H7 (cell line): Measurements from ENCODE around the gene SLC1A2. TPM values are rescaled to one million over a fixed set of nuclear protein-coding genes. Genes with fewer than 3 reads are reported as not detected.
A peak's percentile ranks its signal among the peaks of the same experiment; 100 is the strongest.

Experiments
- DNase-seq: peaks from one replicate; pipeline ENCODE4 v3.0.0; 2012
- H3K27me3 ChIP-seq: 2 replicates; pipeline ENCODE4 v1.6.0; 2011; ENCODE audit warnings: mild to moderate bottlenecking, low read length; ENCODE audit not compliant: control insufficient read depth, insufficient read depth
- H3K36me3 ChIP-seq: replicated peaks from 2 replicates; pipeline ENCODE4 v1.5.1; 2011; ENCODE audit warnings: low read length; ENCODE audit not compliant: control insufficient read depth, insufficient read depth
- H3K4me3 ChIP-seq: 2 replicates; pipeline ENCODE4 v1.5.1; 2011; ENCODE audit warnings: low read depth, mild to moderate bottlenecking, control low read depth, low read length, moderate library complexity; ENCODE audit not compliant: insufficient read depth
- total RNA-seq: library from RNA; depleted of rRNA; stranded (reverse); fragments of >200 nt; shearing (Covaris generic); gene quantifications from 2 replicates; pipeline ENCODE4 v1.2.3, GENCODE V29; 2014

Gene SLC1A2
- total RNA-seq, 1 experiment from 2014 or later = 1.0 TPM

DNA sequence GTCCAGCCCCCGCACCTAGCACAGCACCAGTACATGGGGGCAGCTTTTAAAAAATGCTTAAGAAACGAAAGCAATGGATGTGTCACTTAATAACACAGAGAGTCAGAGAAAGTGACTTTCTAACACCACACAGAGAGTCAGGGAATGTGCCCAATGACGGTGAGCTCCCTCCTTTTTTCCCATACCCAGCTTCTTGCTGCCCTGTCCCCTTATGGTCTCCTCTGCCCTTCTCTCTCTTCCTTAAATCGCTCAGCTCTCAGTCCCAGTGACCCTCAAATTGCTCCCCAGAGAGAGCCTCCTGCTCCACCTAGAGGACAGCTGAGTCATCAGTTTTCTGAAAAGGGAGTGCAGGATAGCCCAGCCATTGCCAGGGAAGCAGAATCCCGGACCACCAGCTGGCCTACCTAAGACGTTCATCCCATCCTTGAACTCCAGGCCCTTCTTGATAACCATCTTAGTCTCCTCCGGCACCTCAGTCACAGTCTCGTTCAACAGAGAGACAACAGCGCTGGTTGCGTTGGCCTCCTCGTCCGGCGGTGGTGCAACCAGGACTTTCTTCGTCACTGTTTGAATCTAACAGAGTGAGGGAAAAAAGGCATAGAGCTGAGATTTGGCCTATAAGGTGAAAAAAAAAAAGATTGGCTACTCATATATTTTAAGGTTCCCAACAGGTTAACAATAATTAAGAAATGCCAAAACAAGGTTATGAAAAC lies 113.5 kb downstream of the SLC1A2 start:
- H3K27me3 ChIP-seq = no peaks in the 10 kb centered on the region
- no peak overlapping the region for H3K4me3 ChIP-seq
- DNase-seq = peak; percentile 57
- no peaks in the 10 kb centered on the region for H3K36me3 ChIP-seq

DNA sequence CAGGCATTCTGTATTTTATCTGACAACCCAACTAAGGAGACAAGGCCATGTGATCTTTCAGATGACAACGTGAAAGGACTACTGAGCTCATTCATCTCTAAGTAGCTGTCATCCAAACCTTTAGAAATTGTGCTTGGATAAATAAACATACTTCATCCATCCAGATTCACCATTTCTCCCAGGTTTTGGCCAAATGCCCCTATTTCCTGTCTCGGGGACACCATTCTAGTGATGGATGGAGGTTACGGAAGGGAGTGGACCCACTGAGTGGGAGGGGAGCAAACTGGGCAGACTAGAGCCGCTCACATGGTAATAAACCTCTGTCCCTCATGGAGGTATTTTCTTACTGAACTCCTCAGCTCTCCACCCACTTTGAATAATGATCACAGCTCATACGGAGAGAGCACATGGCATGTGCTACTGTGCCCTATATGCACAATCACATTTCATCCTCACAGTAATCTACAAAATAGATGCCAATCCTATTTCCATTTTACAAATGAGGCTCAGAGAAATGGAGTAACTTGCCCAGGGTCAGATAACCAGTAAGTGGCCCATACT lies 114.4 kb downstream of the SLC1A2 start:
- no peak overlapping the region for H3K4me3 ChIP-seq
- DNase-seq = no peak
- no peaks in the 10 kb centered on the region for H3K36me3 ChIP-seq
- no peaks in the 10 kb centered on the region for H3K27me3 ChIP-seq

DNA sequence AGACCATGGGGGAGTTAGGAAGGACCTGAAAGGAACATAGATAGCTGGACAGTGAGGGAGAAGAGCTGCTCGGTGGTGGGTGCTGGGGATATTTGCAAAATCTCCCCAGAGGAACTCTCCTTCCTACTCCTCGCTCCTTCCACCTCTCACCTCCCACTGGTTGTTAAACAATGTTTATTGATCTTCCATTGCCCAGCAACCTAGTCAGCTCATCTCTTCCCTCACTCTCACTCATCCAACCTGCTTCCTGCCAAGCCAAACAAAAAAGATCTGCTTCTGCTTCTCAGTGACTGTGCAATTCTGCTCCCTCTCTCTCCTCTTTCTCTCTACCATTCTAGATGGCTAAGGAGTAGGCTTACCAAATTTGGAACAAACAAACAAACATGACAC lies 115.0 kb downstream of the SLC1A2 start:
- no peak for DNase-seq
- no peaks in the 10 kb centered on the region for H3K27me3 ChIP-seq
- H3K4me3 ChIP-seq = no peak overlapping the region
- H3K36me3 ChIP-seq = no peaks in the 10 kb centered on the region

DNA sequence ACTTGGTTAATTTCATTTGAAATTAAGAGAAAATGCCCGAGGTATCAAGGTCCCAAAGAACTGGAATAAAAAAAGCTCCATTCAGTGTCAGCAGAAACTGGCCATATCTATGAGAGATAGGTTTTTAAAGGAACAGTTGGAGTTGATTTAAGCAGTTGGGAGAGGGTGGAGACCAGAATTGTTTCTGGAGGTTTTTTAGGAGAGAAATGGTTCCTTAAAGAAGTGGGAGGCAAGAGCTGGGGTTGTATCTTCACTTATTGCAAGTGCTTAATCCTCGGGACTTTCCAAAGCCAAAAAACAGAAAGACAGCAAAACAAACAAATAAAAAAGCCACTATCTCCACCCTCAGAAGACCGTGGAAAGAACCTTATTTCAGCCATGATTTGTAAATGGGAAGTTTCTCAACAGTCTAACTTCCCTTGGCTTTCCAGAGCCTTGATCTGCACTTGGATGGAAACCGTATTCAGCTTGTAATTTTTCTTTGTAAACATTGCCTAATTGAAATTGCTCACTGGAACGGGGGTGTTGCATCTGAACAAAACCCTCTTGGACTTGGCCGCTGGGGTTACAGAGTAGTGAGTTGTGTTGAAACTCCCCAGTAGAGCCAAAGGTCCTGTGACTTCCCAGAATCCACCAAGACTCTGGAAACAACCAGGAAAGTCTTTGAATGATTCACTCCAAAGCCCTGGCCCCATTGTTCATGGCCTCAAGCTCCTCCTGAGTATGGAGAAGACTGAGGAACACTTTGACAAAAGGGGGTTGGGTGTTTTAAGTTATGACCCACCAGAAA lies 115.6 kb downstream of the SLC1A2 start:
- no peaks in the 10 kb centered on the region for H3K36me3 ChIP-seq
- no peak for DNase-seq
- H3K4me3 ChIP-seq = no peak overlapping the region
- no peaks in the 10 kb centered on the region for H3K27me3 ChIP-seq

DNA sequence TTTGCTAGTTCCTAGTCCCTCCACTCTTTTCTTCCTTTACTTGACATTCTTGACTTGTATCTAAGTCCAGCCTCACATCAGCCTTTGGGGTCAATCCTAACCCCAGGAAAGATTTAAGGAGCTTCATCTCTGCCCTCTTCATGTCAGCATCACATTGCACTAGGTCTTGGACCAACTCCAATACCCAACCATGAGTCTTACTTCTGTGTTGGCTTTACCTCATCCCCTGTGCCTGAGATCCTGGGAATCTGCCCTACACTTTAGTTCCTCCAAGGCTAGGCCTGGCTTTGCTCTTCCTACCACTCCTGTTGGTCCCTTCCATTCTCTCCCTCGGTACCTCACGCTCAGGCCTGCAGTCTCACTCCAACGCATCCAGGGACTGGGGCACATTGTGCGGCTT lies 117.0 kb downstream of the SLC1A2 start:
- DNase-seq = no peak
- Histone ChIP-seq H3K36me3 (no peaks in the 10 kb centered on the region), H3K4me3 (no peak overlapping the region), H3K27me3 (no peaks in the 10 kb centered on the region)

DNA sequence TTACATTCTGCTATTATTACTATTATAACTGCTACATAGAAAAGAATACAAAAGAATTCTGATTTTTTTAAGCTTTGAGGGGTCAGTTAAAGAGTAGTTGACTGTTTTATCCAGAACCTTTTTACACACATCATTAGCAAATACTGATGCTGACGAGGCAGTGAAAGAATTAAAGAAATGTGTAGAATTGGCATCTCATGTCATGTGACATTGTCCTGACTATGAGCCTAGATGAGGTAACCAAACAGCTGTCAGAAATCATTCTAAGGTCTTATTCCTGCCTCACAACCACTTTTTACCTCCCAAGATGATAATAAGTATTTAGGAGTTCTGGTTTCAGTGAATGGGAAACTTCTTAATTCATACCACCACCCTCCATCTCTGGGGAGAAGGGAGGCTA lies 121.0 kb downstream of the SLC1A2 start:
- DNase-seq = no peak
- Histone ChIP-seq H3K36me3 (no peaks in the 10 kb centered on the region), H3K27me3 (no peaks in the 10 kb centered on the region), H3K4me3 (no peak overlapping the region)

DNA sequence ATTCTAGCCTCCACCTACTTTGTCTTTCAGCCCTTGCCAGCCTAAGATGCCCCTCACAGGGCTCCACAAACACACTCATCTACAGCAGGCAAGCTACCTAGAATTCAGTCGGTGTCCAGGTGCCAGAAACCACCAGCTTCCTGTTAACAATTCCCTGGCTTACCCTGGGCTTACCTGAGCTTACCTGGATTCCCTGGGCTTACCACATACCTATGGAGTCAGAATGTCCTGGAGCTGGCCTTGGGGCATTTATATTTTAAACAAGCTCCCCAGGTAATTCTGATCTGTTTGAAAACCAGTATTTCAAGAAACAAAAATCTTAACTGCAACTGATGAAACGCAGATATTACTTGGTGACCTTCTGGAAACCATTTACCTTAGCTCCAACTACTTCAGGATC lies 123.6 kb downstream of the SLC1A2 start:
- Histone ChIP-seq H3K27me3 (no peaks in the 10 kb centered on the region), H3K4me3 (no peak overlapping the region), H3K36me3 (no peaks in the 10 kb centered on the region)
- DNase-seq = no peak

DNA sequence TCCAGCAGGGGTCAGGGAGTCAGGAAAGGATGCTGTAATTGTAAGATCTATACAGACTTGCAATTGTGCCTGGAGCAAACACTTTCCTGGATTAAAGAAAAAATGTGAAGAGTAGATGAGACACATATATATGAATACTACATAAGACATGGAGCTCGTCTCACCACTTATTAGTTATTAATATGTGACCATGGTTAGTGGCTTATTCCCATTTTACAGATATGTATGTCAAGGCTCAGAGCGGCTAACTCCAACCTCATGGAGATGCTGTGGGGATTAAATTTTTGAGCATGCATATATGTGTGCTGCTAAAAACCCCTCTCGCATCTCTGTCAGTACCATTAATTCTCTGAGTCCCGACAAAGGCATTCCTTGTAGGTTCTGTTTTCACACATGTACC lies 125.7 kb downstream of the SLC1A2 start:
- no peaks in the 10 kb centered on the region for H3K27me3 ChIP-seq
- no peak for DNase-seq
- no peaks in the 10 kb centered on the region for H3K36me3 ChIP-seq
- no peak overlapping the region for H3K4me3 ChIP-seq

DNA sequence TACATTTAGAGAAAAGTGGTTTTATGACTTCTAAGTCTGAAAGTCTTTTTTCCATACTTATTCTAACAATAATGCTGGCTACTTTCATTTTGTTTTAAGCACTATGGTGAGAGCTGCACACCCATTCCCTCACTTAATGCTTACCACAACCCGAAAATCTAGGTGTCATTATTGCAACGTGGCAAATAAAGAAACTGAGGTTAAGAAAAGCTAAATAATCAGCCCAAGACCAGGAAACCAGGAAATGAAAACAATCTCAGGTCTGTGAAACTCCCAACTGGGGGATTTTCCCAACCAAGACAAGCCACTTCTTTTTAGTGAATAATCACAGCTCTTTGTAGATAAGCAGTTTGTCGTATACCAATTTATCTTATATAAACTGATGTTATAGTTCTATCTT lies 126.3 kb downstream of the SLC1A2 start:
- Histone ChIP-seq H3K36me3 (no peaks in the 10 kb centered on the region), H3K27me3 (no peaks in the 10 kb centered on the region), H3K4me3 (no peak overlapping the region)
- DNase-seq = no peak

DNA sequence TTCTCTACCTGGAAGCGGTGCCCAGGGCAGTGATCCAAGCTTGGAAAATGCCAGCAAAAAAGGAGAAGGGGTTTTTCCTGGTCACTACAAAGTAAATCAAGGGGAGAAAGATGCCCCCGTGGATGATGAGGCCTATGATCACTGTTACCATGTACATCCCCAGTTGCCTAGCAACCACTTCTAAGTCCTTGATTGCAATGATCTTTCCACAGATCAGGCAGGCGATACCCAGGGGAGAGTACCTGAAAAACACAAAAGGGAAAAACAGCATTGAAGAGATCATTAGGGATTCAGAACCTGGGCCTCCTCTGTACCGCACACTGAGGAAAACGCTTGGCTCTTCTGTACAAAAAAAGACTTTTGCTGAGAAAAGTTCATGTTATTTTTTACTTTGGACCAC lies 127.1 kb downstream of the SLC1A2 start:
- no peak for DNase-seq
- no peaks in the 10 kb centered on the region for H3K36me3 ChIP-seq
- H3K4me3 ChIP-seq = no peak overlapping the region
- H3K27me3 ChIP-seq = no peaks in the 10 kb centered on the region

DNA sequence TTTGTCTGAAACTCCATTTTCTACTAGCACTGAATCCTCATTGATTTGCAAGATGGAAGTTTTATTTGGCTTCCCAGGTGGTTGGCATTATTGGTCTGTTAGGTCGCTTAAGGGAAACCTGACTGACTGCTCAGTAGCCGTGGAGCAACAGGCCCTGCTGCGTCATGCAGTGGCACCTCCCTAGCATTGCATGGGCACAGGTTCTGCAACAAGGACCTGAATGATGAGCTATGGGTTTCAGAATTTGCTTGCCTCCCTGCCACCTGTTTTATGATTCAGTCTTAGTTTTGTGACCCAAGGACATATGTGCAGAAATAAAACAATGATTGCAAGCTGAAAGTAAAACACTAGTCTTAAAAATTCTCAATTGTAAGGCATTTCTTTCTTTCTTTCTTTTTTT lies 128.5 kb downstream of the SLC1A2 start:
- no peaks in the 10 kb centered on the region for H3K27me3 ChIP-seq
- DNase-seq = no peak
- H3K36me3 ChIP-seq = no peaks in the 10 kb centered on the region
- no peak overlapping the region for H3K4me3 ChIP-seq

DNA sequence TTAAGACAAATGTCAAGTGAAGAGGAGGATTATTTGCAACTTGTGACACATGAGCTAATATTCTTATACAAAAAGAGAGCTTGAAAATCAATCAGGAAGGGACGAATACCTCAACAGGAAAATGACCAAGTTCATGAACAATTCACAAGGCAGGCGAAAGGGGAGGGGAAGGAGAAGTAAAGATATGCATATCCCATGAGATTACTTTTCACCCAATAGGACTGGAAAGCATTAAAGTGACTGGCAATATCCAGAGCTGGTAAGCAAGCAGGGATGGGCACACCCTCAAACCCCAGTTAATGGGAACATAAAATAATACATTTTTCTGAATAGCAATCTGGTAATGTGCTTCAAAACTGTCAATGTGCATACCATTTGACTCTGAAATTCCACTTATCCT lies 129.5 kb downstream of the SLC1A2 start:
- H3K36me3 ChIP-seq = no peaks in the 10 kb centered on the region
- H3K27me3 ChIP-seq = no peaks in the 10 kb centered on the region
- no peak for DNase-seq
- no peak overlapping the region for H3K4me3 ChIP-seq

DNA sequence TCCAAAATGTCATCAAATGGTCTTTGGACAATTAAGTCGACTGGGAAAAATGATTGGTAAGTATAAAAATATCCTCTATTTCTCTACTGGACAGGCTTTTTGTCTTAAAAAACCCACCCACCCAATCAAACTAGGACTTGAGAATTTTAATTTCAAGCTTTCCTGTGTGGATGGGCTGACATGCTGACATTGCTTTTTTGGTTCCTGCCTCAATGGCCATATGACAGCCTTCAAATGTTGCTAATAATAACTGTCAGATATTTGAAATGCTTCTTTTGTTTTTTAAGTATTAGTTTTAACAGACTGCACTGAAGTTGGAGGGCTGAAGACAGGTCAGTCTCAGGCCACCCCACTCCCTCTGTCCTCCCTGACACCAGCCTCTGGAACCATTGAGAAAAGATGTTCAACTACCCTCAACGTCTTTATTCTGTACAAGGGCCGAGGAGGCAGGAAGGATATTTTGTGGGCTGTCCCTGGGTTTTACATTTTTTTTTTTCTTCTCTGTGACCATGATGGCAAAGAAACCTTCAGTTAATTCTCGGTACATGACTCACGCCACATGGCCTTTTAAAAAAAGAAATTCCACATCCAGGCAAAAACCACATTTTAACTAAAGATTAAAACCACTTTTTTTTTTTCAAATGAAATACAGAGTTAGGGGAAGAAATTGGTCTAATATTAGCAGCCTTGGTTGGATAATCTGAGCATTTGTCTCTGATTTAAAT lies 130.4 kb downstream of the SLC1A2 start:
- Histone ChIP-seq H3K4me3 (no peak overlapping the region), H3K36me3 (no peaks in the 10 kb centered on the region), H3K27me3 (no peaks in the 10 kb centered on the region)
- DNase-seq = no peak

DNA sequence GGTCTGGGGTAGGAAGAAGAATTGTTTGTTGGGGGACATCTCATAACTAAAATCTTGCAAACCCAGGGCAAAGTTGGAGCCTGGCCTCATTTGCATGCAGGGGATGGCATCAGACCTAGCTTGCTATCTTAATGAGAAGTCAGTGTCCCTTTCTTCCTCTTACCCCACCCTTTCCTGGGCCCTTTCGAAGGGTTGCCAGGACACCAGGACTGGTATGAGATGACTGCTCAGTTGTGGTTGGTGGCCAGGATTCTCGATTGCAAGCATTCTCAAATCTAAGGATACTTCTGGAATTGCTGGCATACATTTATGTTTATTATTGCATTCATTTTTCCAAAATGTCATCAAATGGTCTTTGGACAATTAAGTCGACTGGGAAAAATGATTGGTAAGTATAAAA lies 131.0 kb downstream of the SLC1A2 start:
- Histone ChIP-seq H3K27me3 (no peaks in the 10 kb centered on the region), H3K4me3 (no peak overlapping the region), H3K36me3 (no peaks in the 10 kb centered on the region)
- DNase-seq = no peak
